Spleen (tissue), 11 donors: ENCODE data around the gene LRRC47. TPM values are rescaled to one million over a fixed set of nuclear protein-coding genes. Genes with fewer than 3 reads are reported as not detected.

Experiments used
- DNase-seq: peaks from one replicate; pipeline ENCODE4 v3.0.0-alpha.2; 2020
- H3K27ac ChIP-seq, 8 donors: fragments of 200-600 bp; sonication (generic) in 7 of 8; 1 replicate in 4 of 8; 2 replicates in 4 of 8; pipeline versions ENCODE4 v1.5.0 to v1.8.0; 2016 to 2021; ENCODE audit warnings: inconsistent platforms in 4 of 8, mild to moderate bottlenecking in 4 of 8, moderate library complexity in 1 of 8
- H3K27me3 ChIP-seq, 7 donors: fragments of 200-600 bp; sonication (generic) in 6 of 7; replicated peaks in 1 of 7; 1 replicate in 4 of 7; 2 replicates in 3 of 7; pipeline versions ENCODE4 v1.5.0 to v1.8.0; 2016 to 2021; ENCODE audit warnings: inconsistent platforms in 3 of 7, mild to moderate bottlenecking in 1 of 7
- H3K36me3 ChIP-seq, 6 donors: fragments of 200-600 bp; sonication (generic) in 5 of 6; 1 replicate in 4 of 6; 2 replicates in 2 of 6; pipeline versions ENCODE4 v1.5.0 to v1.8.0; 2016 to 2021; ENCODE audit warnings: inconsistent platforms in 2 of 6
- H3K4me1 ChIP-seq, 6 donors: fragments of 200-600 bp; sonication (generic) in 5 of 6; 1 replicate in 3 of 6; 2 replicates in 3 of 6; pipeline versions ENCODE4 v1.5.0 to v1.8.0; 2016 to 2021; ENCODE audit warnings: inconsistent platforms in 3 of 6
- H3K4me3 ChIP-seq, 8 donors: fragments of 200-600 bp; sonication (generic) in 7 of 8; 1 replicate in 4 of 8; 2 replicates in 4 of 8; pipeline versions ENCODE4 v1.5.0 to v1.8.0; 2016 to 2021; ENCODE audit warnings: inconsistent platforms in 4 of 8, mild to moderate bottlenecking in 4 of 8, moderate library complexity in 2 of 8
- H3K9me3 ChIP-seq, 8 donors: fragments of 200-600 bp; sonication (generic) in 7 of 8; 1 replicate in 4 of 8; 2 replicates in 4 of 8; pipeline versions ENCODE4 v1.5.0 to v1.8.0; 2016 to 2021; ENCODE audit warnings: inconsistent platforms in 4 of 8
- CTCF ChIP-seq, 11 experiments: fragments of 200-600 bp in 7 of 11; fragments of 450-650 bp in 4 of 11; sonication (generic) in 4 of 11; IDR thresholded peaks in 8 of 11; conservative IDR thresholded peaks in 3 of 11; 1 replicate in 7 of 11; 2 replicates in 4 of 11; pipeline versions ENCODE4 v1.4.0 to v1.8.0; 2016 to 2021; ENCODE audit warnings: antibody characterized with exemption in 11 of 11, inconsistent platforms in 4 of 11, mild to moderate bottlenecking in 1 of 11
- POLR2A ChIP-seq, 3 donors: fragments of 450-650 bp; IDR thresholded peaks; one replicate each; pipeline ENCODE4 v1.5.1; 2017; ENCODE audit warnings: antibody characterized with exemption in 3 of 3, mild to moderate bottlenecking in 1 of 3
- POLR2AphosphoS5 ChIP-seq, 3 donors: sonication (generic); formaldehyde crosslinking; IDR thresholded peaks; one replicate each; pipeline ENCODE4 v1.5.1; 2017; ENCODE audit warnings: antibody characterized with exemption in 3 of 3
- WGBS, 5 donors: extraction: QIAGEN DNeasy Blood & Tissue Kit in 3 of 5; methylation state at CpG; one replicate each; pipeline versions ENCODE4 v1.1.5 to v1.1.7; 2013 to 2018; 5-methylcytosine and 5-hydroxymethylcytosine counted together
- intact Hi-C: fragments of 100-400 bp; cut with DNase I; formaldehyde crosslinking; loops from one replicate; pipeline ENCODE4 v1.15.0; 2023; ENCODE audit warnings: low total_unique reads
- polyA plus RNA-seq, 3 donors: library from polyadenylated mRNA; stranded (reverse); fragments of 200-250 nt; gene quantifications; one replicate each; pipeline ENCODE4 v1.2.1, GENCODE V29; 2013
- total RNA-seq, 7 donors: library from RNA; depleted of rRNA in 3 of 7; stranded (reverse); fragments of >200 nt in 3 of 7; fragmentation: NEBNext Ultra II Directional in 4 of 7; extraction: Animal tissue kit (Norgen Biotek cat#: 25700) in 4 of 7; gene quantifications; one replicate each; pipeline versions ENCODE4 v1.1.0 to v1.2.1, GENCODE V29; 2016 to 2021
- donor health status: healthy with polysubstance abuse.
- donor health status: DM: no; HTN: no; CAD: no; lungs with moderate emphysema.
- donor health status: DM: no; HTN: no; CAD: no.
- donor health status: Bipolar disorder and iron deficiency.
- donor health status: healthy.
- donor health status: DM: no; HTN: no; CAD: no.
- donor health status: DM: yes; HTN: yes; CAD: no.

The LRRC47 gene
- total and polyA plus RNA-seq, 10 donors = 12.5 to 39.0 (median 26.7) TPM

GRCh38 chr1:3825356-3825755, 29.1 kb upstream of the LRRC47 start:
- Histone ChIP-seq H3K9me3 (no peaks in the 10 kb centered on the region), H3K4me1 (no peaks in the 10 kb centered on the region), H3K27ac (no peak overlapping the region), H3K4me3 (no peak overlapping the region), H3K36me3 (peaks cover 0 to 100% (median 91%) of the 10 kb centered on the region in 6 donors), H3K27me3 (no peaks in the 10 kb centered on the region)
- TF ChIP-seq CTCF (IDR thresholded peaks at IDR 0.05 in 8 of 11, conservative IDR thresholded peaks at IDR 0.05 in 3 of 11) (no peak), POLR2A (IDR thresholded peaks at IDR 0.05) (no peak), POLR2AphosphoS5 (IDR thresholded peaks at IDR 0.05) (no peak)
- intact Hi-C loops = no loop called here
- 85 to 92% (median 90%) methylated on average over 15 of the region's 15 CpGs for WGBS, 5 donors
- DNase-seq = no peak

GRCh38 chr1:3824650-3825049, 28.4 kb upstream of the LRRC47 start:
- no peaks in the 10 kb centered on the region for H3K4me1 ChIP-seq
- DNase-seq = no peak
- no peaks in the 10 kb centered on the region for H3K9me3 ChIP-seq
- H3K4me3 ChIP-seq = no peak overlapping the region
- H3K27ac ChIP-seq = no peak overlapping the region
- no peaks in the 10 kb centered on the region for H3K27me3 ChIP-seq
- peaks cover 0 to 100% (median 89%) of the 10 kb centered on the region in 6 donors for H3K36me3 ChIP-seq
- 79 to 97% (median 85%) methylated on average over 8 of the region's 8 CpGs for WGBS, 5 donors
- TF ChIP-seq CTCF (IDR thresholded peaks at IDR 0.05 in 8 of 11, conservative IDR thresholded peaks at IDR 0.05 in 3 of 11) (no peak), POLR2AphosphoS5 (IDR thresholded peaks at IDR 0.05) (no peak), POLR2A (IDR thresholded peaks at IDR 0.05) (no peak)
- intact Hi-C loops = no loop called here

GRCh38 chr1:3822421-3822820, 26.1 kb upstream of the LRRC47 start:
- no peaks in the 10 kb centered on the region for H3K27me3 ChIP-seq
- intact Hi-C loops = no loop called here
- no peak overlapping the region for H3K27ac ChIP-seq
- H3K4me3 ChIP-seq = no peak overlapping the region
- WGBS, 5 donors = 71 to 95% (median 79%) methylated on average over 15 to 16 of the region's 16 CpGs
- H3K4me1 ChIP-seq = no peaks in the 10 kb centered on the region
- H3K36me3 ChIP-seq = peaks cover 0 to 98% (median 72%) of the 10 kb centered on the region in 6 donors
- DNase-seq = no peak
- H3K9me3 ChIP-seq = no peaks in the 10 kb centered on the region
- TF ChIP-seq CTCF (IDR thresholded peaks at IDR 0.05 in 8 of 11, conservative IDR thresholded peaks at IDR 0.05 in 3 of 11) (no peak), POLR2AphosphoS5 (IDR thresholded peaks at IDR 0.05) (no peak), POLR2A (IDR thresholded peaks at IDR 0.05) (no peak)

GRCh38 chr1:3821908-3822307, 25.6 kb upstream of the LRRC47 start:
- Histone ChIP-seq H3K4me3 (no peak overlapping the region), H3K36me3 (peaks cover 0 to 94% (median 67%) of the 10 kb centered on the region in 6 donors), H3K27me3 (no peaks in the 10 kb centered on the region), H3K9me3 (no peaks in the 10 kb centered on the region), H3K27ac (no peak overlapping the region), H3K4me1 (no peaks in the 10 kb centered on the region)
- TF ChIP-seq CTCF (IDR thresholded peaks at IDR 0.05 in 8 of 11, conservative IDR thresholded peaks at IDR 0.05 in 3 of 11) = no peak
- no peak for TF ChIP-seq POLR2AphosphoS5 (IDR thresholded peaks at IDR 0.05)
- TF ChIP-seq POLR2A (IDR thresholded peaks at IDR 0.05) = no peak
- intact Hi-C loops = no loop called here
- WGBS, 5 donors = 86 to 92% (median 90%) methylated on average over 15 of the region's 15 CpGs
- no peak for DNase-seq
